GM21360 (cell line): ENCODE results near the gene ZNF79.
"Not testable (repeated sequence)": the region's sequence is repeated elsewhere in the genome, so short reads cannot be mapped to it uniquely, and the experiment has no call there.

ENCODE experiments used
- ATAC-seq: cut with Tn5 transposase; IDR thresholded peaks from one replicate; pipeline ENCODE4 v1.9.1; 2021; ENCODE audit warnings: mild to moderate bottlenecking, moderate library complexity; ENCODE audit not compliant: unreplicated experiment

ZNF79 gene

DNA sequence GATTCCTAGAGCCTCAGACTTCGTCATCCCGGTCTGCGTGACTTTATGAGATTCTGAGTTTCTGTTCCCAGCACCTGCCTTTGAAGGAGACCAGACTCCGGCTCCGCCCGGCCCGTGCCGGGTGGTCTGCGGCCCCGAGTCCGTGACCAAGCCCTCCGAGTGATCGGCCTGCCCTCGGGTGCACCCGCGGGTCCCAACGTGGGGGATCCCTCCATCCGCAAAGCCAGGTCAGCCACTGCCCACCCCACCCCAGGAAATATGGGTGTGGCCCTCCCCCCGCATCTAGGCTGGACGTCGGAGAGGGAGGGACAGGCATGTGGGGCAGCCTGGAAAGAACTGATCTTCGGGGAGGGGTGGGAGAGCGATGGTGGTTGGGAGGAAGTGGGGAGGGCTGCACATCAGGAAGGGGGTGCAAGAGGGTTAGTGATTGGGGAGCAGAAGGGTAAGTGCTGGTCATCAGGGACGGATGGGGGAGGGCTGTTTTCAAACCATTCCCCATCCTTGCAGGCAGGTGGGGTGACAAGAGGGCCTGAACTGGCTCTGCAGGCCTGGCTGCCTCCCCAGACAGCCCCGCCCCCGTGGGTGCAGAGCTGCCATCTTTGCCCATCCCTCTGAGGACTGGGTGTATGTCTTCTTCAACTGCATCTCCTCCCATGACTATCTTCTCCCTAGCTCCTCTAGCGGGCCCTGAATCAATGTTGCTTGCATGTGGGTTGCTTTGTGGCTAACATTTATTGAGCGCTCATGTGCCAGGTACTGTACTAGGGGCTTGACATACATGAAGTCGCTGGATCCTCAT is 27.9 kb downstream of the ZNF79 start:
- peak; percentile 10 for ATAC-seq

DNA sequence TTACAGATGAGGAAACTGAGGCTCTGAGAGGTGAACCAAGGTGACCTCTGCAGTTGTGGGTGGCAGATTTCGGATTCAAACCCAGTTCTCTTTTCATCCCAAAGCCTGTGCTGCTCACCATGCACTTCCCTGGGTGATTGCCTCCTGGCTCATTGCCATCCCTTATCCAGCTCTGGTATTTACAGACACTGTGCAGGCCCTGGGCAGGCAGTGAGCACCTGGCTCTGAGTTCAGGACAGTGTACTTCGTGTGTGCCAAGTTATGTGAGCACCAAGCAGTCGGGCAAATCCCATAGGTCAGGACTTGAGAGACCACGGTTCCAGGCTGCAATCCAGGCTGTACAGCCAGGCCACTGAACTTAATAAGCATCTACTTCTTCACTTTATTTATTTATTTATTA is 28.5 kb downstream of the ZNF79 start:
- ATAC-seq: no peak

DNA sequence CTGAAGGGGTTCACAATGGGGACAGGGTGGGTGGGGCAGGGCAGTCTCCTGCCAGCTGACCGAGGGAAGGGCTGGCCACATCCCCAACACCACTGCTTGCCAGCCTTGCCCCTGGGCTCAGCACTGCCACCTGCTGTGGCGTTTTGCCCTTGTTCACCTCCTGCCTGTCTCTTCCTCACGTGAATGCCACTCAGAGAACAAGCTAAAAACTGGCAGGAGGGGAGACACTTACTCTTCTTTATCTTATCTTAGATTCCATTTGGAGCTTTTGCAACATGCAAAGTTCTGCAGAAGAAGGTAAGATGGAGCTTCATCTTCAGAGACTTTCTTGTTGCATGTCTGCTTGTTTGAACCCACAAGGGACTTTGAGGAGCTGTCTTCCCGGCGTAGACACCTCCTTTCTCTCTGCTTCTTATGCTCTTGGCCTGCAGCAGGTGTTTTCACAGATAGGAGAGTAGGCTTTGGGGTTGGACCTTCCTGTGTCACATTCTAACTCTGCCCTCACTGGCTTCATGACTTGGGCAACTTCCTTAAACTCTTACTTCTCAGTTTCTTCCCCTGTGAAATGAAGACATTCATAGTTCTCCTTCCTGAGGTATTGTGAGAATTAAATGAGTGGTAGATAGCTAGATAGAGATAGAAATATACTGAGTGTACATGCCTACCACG is 31.3 kb downstream of the ZNF79 start:
- no peak for ATAC-seq

DNA sequence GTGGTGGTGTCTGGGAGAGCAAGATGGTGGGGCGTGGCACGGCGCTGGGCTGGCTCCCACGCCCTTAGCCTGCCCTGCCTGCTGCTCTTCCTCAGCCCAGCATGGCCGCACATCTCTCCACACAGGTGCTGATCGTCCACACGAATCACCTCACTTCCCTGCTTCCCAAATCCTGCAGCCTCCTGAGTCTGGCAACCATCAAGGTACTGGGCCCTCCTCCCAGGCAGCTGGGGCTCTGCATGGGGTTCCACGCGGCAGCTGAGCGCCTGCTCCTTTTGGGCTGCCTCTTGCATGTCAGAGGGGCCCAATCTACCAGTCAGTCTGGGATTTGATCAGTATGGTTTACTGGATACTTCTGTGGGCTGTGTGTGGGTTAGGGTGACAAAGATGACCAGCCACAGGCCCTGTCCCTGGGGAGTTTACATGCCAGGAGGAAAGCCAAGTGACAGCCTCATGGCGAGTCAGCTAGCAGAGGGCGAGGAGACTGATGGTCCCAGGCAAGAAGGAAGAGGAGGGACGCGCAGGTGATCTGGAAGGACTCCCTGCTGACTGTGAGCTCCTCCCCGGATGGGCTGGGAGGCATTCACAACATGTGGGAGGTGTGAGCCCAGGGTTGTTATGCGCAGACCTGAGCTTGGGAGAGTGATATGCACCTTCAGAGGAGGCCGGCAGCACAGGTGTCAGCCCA is 33.2 kb downstream of the ZNF79 start:
- ATAC-seq: no peak

DNA sequence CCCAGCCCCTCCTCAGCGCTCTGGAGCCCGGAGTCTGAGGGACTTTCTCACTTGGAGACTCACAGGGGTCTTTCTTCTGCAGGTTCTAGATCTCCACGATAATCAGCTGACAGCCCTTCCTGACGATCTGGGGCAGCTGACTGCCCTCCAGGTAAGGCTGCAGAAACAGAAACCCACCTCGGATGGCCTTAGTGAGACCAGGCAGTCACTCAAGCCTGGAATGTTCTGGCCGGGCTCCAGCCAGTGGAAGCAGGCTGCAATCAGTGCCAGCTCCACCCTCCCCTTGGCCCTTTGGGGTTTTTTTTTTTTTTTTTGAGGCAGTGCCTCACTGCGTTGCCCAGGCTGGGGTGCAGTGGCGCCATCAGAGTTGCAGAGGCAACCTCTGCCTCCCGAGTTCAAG is 34.7 kb downstream of the ZNF79 start:
- no peak for ATAC-seq

DNA sequence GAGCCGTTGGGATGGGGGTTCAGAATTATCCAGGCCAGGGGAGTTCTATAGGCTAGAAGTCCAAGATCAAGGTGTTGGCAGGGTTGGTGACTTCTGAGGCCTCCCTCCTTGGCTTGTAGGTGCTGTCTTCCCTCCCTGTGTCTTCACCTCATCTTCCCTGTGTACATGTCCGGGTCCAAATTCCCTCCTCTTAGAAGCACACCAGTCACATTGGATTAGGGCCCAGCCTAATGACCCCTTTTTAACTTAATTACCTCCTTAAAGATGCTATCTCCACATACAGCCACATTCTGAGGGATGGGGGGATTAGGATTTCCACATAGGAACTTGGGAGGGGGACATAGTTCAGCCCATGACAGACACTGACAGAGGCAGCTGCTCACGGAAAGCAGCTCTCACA is 39.2 kb downstream of the ZNF79 start:
- ATAC-seq: no peak

DNA sequence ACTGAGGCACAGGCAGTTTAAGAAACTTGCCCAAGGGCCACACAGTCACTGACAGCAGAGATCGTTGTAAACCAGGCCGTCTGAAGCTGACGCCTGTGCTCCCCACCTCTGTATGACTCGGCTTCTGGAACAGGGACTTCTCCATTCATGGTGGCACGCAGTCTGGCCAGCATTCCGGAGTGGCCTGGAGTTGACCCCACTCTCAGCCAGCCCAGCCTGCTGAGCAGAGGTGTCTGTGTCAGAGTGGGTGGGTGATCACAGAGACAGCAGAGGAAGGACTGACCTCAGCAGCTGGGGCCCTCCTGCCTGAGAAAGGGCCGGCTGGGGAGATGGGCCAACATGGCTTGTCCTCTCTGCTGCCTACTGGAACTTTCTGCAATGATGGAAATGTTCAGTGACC is 39.7 kb downstream of the ZNF79 start:
- no peak for ATAC-seq

DNA sequence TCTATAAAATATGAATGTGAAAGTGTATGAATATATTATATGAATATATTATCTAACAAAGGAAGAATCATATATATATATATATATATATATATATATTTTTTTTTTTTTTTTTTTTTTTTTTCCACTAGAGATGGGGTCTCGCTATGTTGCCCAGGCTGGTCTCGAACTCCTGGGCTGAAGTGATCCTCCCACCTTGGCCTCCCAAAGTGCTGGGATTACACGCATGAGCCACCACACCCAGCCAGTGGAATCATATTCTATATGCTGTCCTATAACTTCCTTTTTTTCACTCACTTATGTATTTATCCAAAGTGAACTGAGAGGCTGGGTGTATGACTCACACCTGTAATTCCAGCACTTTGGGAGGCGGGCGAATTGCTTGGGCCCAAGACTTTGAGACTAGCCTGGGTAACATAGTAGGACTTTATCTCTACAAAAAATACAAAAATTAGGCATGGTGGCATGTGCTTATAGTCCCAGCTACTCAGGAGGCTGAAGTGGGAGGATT is 42.3 kb downstream of the ZNF79 start:
- not testable (repeated sequence) for ATAC-seq

DNA sequence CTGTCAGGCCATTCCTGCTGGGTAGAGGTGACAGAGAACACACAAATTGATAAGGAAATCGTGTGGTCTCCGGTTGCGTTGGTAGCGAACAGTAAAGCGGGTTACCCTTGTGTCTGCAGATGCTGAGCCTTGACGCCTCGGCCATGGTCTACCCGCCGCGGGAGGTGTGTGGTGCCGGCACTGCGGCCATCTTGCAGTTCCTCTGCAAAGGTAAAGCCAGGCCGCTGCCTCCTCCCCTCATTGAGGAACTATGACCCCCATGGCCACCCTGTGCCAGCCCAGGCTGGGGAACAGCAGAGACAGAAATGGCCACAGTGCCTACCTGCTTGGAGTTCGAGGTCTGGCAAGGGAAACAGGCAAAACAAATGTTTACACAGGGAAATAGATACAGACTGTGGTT is 43.4 kb downstream of the ZNF79 start:
- ATAC-seq: no peak

DNA sequence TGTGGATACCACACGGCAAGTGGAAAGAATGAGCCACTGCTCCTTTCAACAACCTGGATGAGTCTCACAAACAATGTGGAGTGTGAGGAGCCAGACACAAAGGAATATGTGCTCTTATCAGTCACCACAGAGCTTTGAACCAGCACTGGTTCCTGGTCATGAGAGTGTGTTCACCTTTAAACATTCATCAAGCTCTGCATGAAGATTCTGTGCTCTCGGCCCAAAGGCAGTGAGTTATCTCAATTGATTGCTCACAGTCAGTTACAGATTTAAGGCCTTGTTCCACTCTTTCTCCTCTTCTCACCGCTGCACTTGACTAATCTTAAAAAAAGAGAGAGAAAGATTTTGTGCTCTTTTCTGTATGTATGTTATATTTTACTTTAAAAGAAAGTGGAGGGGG is 46.5 kb downstream of the ZNF79 start:
- no peak for ATAC-seq

DNA sequence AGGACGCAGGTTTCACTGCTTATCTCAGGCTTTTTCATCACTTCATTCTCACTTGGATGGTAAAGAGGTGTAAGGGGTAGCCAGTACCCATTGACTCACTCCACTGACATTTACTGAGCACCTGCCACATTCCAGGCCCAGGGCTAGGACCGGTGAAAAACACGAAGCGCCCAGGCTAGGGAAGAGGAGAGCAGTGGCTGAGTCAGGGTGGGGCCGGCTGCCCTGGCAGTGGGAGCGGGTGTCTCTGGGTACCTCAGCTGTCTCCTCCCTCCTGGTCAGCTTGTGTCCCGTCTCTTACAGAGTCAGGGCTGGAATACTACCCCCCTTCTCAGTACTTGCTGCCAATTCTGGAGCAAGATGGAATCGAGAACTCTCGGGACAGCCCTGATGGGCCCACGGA is 49.3 kb downstream of the ZNF79 start:
- ATAC-seq: no peak

DNA sequence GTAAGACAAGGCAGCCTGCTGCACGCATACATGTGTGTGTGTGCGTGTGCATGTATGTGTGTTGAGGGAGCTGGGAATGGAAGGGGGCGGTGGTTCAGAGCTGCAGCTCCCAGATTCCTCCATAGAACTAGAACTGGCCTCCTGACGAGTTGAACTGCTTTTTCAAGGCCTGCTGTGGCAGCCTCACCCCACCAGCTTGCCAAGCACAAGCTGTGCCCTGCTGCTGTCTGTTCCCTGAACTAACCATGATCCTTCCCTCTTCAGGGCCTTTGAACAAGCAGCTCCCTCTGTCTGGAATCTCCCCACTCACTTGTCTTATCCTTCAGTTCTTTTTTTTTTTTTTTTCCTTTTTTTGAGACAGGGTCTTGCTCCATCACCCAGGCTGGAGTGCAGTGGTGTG is 49.8 kb downstream of the ZNF79 start:
- no peak for ATAC-seq

DNA sequence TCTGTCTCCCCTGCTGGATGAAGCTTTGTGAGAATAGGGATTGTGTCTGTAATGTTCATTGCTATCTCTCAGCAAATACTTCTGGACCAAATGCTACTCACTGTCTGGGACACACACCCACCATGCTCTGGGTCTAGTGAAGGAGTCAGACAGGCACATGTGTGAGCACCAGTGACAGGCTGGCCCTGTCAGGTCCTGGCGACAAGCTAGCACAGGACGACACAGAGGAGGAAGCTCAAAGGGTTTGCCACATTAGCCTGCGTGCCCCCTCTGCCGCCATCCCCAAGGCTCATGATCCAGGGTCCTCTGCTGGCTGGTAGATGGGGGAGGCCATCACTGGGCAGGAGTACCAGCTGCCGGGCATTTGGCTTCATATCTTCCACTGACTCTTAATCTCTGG is 50.4 kb downstream of the ZNF79 start:
- ATAC-seq: no peak

DNA sequence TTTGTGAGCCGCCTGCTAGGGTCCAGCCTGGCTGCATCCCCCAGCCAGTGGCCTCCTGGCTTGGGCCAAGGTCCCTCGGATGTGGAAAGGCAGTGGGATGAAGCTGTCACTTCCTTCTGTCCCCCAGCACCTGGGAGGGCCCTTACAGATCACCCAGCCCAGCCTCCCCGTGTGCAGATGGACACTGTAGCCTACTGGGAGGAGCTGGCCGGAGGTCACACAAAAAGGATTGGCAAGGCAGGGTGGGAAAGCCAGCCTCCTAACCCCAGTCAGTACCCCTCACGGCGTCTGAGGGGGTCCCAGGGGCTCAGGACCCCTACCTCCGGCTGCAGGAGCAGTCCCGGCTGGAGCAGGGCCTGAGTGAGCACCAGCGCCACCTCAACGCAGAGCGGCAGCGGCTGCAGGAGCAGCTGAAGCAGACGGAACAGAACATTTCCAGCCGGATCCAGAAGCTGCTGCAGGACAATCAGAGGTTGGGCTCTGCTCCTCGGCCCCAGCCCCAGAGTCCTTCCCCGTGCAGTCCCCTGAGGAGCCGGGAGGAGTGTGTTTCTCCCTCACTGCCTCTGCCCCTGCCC is 55.4 kb downstream of the ZNF79 start:
- no peak for ATAC-seq

DNA sequence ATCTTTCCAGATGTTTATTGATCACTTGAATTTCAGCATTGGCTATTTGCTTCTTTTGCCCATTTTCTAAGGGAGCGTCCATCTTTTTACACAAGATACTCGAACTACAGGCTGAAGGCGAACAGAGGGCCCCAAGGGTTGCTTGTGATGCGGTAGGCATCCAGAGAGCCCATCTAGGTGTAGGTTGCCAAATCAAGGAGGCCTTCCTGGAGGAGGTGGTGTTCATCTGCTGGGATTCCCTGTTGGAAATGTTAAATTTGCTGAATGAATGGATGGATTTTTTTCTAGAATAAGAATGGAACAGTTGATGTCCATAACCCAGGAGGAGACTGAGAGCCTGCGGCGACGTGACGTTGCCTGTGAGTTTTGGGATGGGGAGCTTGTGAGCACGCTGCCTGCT is 58.5 kb downstream of the ZNF79 start:
- ATAC-seq: no peak

DNA sequence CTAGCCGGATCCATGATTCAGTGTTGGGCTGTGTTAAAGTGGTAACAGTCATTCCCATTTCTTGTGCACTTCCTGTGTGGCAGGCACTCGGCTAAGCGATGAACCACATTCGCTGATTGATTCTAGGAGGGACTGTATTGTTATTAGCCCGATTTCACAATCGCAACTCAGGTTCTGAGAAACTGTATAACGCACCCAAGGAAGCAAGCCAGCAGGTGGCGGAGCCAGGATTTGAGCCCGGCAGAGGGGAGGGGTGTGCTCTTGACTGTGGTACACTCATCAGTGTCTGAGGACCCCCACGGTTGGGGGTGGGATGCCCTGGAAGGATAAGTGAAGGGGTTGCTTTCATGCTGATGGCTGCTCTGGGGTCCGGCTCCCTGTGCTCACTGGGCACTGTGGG is 61.8 kb downstream of the ZNF79 start:
- no peak for ATAC-seq

DNA sequence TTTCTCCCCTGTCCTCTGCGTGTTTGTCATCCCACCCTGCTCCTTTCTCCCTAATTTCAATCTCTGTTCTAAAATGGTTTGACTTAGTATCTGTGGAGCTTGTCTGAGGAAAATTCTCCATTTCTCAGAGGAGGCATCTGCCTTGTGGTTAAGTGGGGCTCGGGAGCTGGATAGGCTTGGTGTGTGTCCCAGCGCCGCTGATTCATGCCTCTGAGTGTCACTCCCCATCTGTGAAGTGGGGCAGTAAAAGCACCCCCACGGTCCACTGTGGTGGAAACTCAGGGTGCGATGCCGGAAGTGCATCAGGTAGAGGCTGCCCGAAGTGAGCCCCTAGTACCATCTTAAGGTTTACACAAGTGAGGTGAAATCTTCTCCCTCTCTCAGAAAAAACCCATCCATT is 64.8 kb downstream of the ZNF79 start:
- ATAC-seq: no peak

DNA sequence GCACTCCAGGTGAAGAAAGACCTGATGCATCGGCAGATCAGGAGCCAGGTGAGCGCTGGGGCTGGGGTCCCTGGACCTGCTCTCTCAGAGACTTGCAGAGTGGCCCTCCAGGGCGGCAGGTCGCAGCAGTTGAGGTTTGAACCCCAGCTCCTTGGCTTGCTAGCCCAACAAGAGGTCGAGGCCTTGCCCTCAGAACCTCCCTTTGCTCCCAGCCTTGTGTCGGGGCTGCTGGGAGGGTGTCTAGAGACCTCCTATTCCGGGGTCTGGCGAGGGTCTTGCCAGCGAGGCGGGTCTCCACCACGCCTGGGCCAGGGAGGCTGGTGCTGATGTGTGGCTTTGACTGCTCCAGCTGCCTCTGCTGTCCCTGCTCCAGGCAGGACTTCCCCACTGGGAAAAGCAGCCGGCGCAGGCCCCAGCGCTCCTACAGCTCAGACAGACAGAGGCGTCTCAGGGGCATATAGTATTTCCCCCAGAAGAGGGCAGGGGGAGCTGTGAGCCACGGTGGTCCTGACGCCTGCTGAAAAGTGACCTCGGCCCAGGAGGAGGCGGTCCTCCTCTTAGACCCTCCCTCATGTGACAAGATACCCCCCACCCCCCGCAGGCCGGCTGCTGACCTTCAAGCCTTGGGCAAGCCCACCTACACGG is 65.4 kb downstream of the ZNF79 start:
- no peak for ATAC-seq

DNA sequence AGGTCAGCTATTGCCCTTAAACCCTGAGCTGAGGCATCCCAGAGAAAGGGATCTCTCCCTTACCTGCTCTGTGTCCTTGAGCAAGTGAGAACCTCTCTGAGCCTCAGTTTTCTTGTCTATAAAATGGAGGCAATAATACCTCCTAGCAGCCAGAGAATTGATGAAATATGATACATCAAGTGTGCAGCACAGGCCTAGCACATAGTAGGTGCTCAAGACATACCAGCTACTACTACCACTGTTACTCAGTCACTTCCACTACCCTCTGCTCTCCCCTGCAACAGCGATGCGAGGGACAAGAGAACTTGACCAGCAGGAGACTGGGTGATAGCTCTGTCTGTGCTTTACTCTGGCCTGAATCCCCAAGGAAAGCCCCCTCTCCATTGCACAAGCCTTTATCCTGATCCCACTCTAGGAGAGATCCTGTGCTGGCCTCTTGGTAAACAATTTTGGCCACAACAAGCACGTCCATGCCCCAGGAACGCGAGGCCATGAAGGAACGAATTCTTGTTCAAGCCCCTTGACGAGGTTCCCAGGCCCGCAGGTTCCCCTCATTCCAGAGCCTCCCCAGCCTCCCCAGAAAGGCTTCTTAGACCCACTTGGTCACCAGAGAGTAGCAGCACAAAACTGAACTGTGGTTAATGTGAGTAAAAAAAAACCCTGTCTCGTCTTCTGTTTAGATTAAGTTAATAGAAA is 66.5 kb downstream of the ZNF79 start:
- no peak for ATAC-seq

DNA sequence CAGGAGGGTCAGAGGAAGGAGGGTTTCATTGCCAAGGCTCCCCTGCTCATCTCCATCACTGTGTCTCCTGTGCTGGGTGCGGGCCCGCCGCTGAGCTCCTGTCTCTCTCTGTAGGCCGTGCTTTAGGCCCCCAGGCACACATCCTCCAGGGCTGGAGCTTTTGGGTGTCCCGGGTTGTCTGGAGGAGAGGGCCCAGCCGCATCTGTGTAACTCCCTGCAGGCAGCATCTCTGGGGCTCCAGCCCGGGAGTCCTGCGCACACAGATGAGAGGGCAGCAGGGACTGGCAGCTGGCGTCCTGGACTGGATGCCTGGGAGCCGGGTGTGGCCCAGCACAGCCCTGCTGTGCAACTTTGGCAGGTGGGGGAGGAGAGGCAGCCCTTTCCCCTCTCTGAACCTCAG is 67.3 kb downstream of the ZNF79 start:
- no peak for ATAC-seq
